IMR-90 (cell line): ENCODE measurements around the gene UACA. TPM values are rescaled to one million over a fixed set of nuclear protein-coding genes. Genes with fewer than 3 reads are reported as not detected.

Experiments used
- ATAC-seq: fragments of 200-7000 bp; cut with Tn5 transposase; 2 replicates; pipeline ENCODE4 v1.9.1; 2020; ENCODE audit warnings: low read depth, mild to moderate bottlenecking, moderate library complexity
- BruUV-seq: library from RNA; stranded (reverse); fragments of 400-500 nt; replicated peaks from 2 replicates; lab custom pipeline; 2021; lab: Mats Ljungman, UMichigan
- CTCF ChIA-PET: fragments of 300-600 bp; formaldehyde crosslinking; extraction: SDS; loops from one replicate; lab custom pipeline; 2021; ENCODE audit warnings: antibody characterized with exemption; lab: Yijun Ruan, JAX
- POLR2A ChIA-PET: fragments of 300-600 bp; sonication (Branson Sonifier 250); formaldehyde crosslinking; loops from one replicate; lab custom pipeline; 2022; ENCODE audit warnings: antibody characterized with exemption; ENCODE audit not compliant: unreplicated experiment; lab: Charles Lee
- DNase-seq: peaks from one replicate; pipeline ENCODE4 v3.0.0; 2013
- H2AFZ ChIP-seq: replicated peaks from 2 replicates; pipeline ENCODE3; 2013; ENCODE audit warnings: low read length, mild to moderate bottlenecking; ENCODE audit not compliant: poor library complexity
- H2AK5ac ChIP-seq: 2 replicates; pipeline ENCODE4 v1.6.1; 2013; ENCODE audit warnings: low read depth, low read length, inconsistent platforms
- H2AK9ac ChIP-seq: replicated peaks from 2 replicates; pipeline ENCODE3; 2013; ENCODE audit warnings: mild to moderate bottlenecking, low read depth, low read length, moderate library complexity; ENCODE audit not compliant: poor library complexity
- H2BK120ac ChIP-seq: 2 replicates; pipeline ENCODE4 v1.6.1; 2013; ENCODE audit warnings: low read depth, low read length, inconsistent platforms
- H2BK15ac ChIP-seq: 3 replicates; pipeline ENCODE4 v1.6.1; 2013; ENCODE audit warnings: low read depth, low read length, inconsistent platforms
- H2BK20ac ChIP-seq: 2 replicates; pipeline ENCODE4 v1.6.1; 2013; ENCODE audit warnings: low read depth, mild to moderate bottlenecking, inconsistent platforms, low read length, moderate library complexity
- H2BK5ac ChIP-seq: 2 replicates; pipeline ENCODE4 v1.6.1; 2013; ENCODE audit warnings: mild to moderate bottlenecking, low read depth, low read length, inconsistent platforms; ENCODE audit not compliant: poor library complexity, severe bottlenecking
- H3K14ac ChIP-seq: replicated peaks from 2 replicates; pipeline ENCODE4 v1.6.1; 2013; ENCODE audit warnings: low read depth, low read length, inconsistent platforms
- H3K18ac ChIP-seq: 2 replicates; pipeline ENCODE4 v1.6.1; 2013; ENCODE audit warnings: low read depth, low read length, control low read depth
- H3K23ac ChIP-seq: 2 replicates; pipeline ENCODE4 v1.6.1; 2013; ENCODE audit warnings: low read depth, low read length, inconsistent platforms
- H3K27ac ChIP-seq: 2 replicates; pipeline ENCODE4 v1.5.1; 2013; ENCODE audit warnings: mild to moderate bottlenecking, control low read depth, low read length; ENCODE audit not compliant: insufficient read depth
- H3K27me3 ChIP-seq: 2 replicates; pipeline ENCODE4 v1.6.1; 2013; ENCODE audit warnings: low read length; ENCODE audit not compliant: control insufficient read depth, insufficient read depth
- H3K36me3 ChIP-seq: 2 replicates; pipeline ENCODE4 v1.6.1; 2013; ENCODE audit warnings: low read length, mixed read lengths; ENCODE audit not compliant: control insufficient read depth, insufficient read depth
- H3K4ac ChIP-seq: 2 replicates; pipeline ENCODE4 v1.6.1; 2013; ENCODE audit warnings: low read depth, low read length, inconsistent platforms
- H3K4me1 ChIP-seq: 2 replicates; pipeline ENCODE4 v1.6.1; 2013; ENCODE audit warnings: low read length, mixed read lengths; ENCODE audit not compliant: control insufficient read depth, insufficient read depth
- H3K4me2 ChIP-seq: 2 replicates; pipeline ENCODE4 v1.6.1; 2013; ENCODE audit warnings: low read depth, mild to moderate bottlenecking, control low read depth, low read length, moderate library complexity
- H3K4me3 ChIP-seq: 2 replicates; pipeline ENCODE4 v1.5.1; 2013; ENCODE audit warnings: low read depth, mild to moderate bottlenecking, control low read depth, low read length, moderate library complexity; ENCODE audit not compliant: insufficient read depth
- H3K56ac ChIP-seq: 2 replicates; pipeline ENCODE4 v1.6.1; 2013; ENCODE audit warnings: low read length, inconsistent platforms; ENCODE audit not compliant: insufficient read depth; ENCODE audit errors: extremely low read depth
- H3K79me1 ChIP-seq, 2 experiments: 2 replicates each; pipeline ENCODE4 v1.6.1; 2013; ENCODE audit warnings: low read length in 2 of 2, inconsistent platforms in 1 of 2, low read depth in 1 of 2
- H3K9ac ChIP-seq: 2 replicates; pipeline ENCODE4 v1.6.1; 2013; ENCODE audit warnings: low read depth, low read length, control low read depth
- H3K9me1 ChIP-seq: 2 replicates; pipeline ENCODE4 v1.6.1; 2013; ENCODE audit warnings: low read length, inconsistent platforms; ENCODE audit not compliant: insufficient read depth
- H3K9me3 ChIP-seq: 2 replicates; pipeline ENCODE4 v1.6.1; 2013; ENCODE audit warnings: low read length; ENCODE audit not compliant: control insufficient read depth, insufficient read depth
- H4K20me1 ChIP-seq: 2 replicates; pipeline ENCODE4 v1.6.1; 2013; ENCODE audit warnings: low read length, inconsistent platforms; ENCODE audit not compliant: insufficient read depth
- H4K5ac ChIP-seq: 2 replicates; pipeline ENCODE4 v1.6.1; 2013; ENCODE audit warnings: mild to moderate bottlenecking, low read depth, low read length, control low read depth
- H4K8ac ChIP-seq, 2 experiments: 2 replicates each; pipeline ENCODE4 v1.6.1; 2013; ENCODE audit warnings: low read depth in 2 of 2, low read length in 2 of 2, control low read depth in 1 of 2, inconsistent platforms in 1 of 2
- H4K91ac ChIP-seq: 2 replicates; pipeline ENCODE4 v1.6.1; 2013; ENCODE audit warnings: low read depth, low read length, inconsistent platforms; ENCODE audit not compliant: insufficient read depth
- CHD1 ChIP-seq: IDR thresholded peaks from 2 replicates; pipeline ENCODE4 v1.6.1; 2012; ENCODE audit warnings: low read depth, low read length, improper control_type of control experiment
- MXI1 ChIP-seq: IDR thresholded peaks from 2 replicates; pipeline ENCODE4 v1.6.1; 2012; ENCODE audit warnings: low read depth, mild to moderate bottlenecking, low read length, moderate library complexity, borderline replicate concordance
- RCOR1 ChIP-seq: IDR thresholded peaks from 2 replicates; pipeline ENCODE4 v1.6.1; 2012; ENCODE audit warnings: mild to moderate bottlenecking, low read length, improper control_type of control experiment; ENCODE audit not compliant: insufficient replicate concordance
- RFX5 ChIP-seq: IDR thresholded peaks from 2 replicates; pipeline ENCODE4 v1.8.0; 2012; ENCODE audit warnings: low read depth, mild to moderate bottlenecking, low read length, moderate library complexity
- WGBS, 2 experiments: methylation state at CpG; one replicate each; pipeline versions ENCODE4 v1.1.5 to v1.1.7; 2013; ENCODE audit warnings: missing lambda C conversion rate in 2 of 2; ENCODE audit not compliant: insufficient read length in 1 of 2; ENCODE audit errors: extremely low coverage in 2 of 2; 5-methylcytosine and 5-hydroxymethylcytosine counted together
- dilution Hi-C: fragments of 300-500 bp; cut with HindIII; formaldehyde crosslinking; loops from one replicate; pipeline ENCODE4 v1.14.3; 2018; ENCODE audit warnings: low sequenced_read_pairs; ENCODE audit not compliant: unreplicated experiment
- in situ Hi-C: fragments of 300-500 bp; cut with MboI; formaldehyde crosslinking; loops from 3 replicates; pipeline ENCODE4 v1.14.3; 2019; ENCODE audit warnings: low sequenced_read_pairs, inconsistent platforms, mixed read lengths
- intact Hi-C: fragments of 100-400 bp; cut with micrococcal nuclease; formaldehyde crosslinking; loops from 2 replicates; pipeline ENCODE4 v1.10.0; 2022
- polyA plus RNA-seq, 3 experiments: library from polyadenylated mRNA; depleted of rRNA; stranded (reverse); fragments of >200 nt; gene quantifications; 2 replicates each; pipeline ENCODE4 v1.2.3, GENCODE V29; 2012; ENCODE audit warnings: low replicate concordance in 1 of 3
- total RNA-seq: library from RNA; depleted of rRNA; stranded (reverse); fragments of >200 nt; gene quantifications from 2 replicates; pipeline ENCODE4 v1.2.3, GENCODE V29; 2012
- TF ChIP-seq, protein P1 (sequence below): fragments of 150-350 bp; IDR thresholded peaks from 2 replicates; pipeline ENCODE4 v1.6.1; 2016; ENCODE audit warnings: low read depth, mild to moderate bottlenecking, low read length, moderate library complexity, borderline replicate concordance

UACA gene
- total and polyA plus RNA-seq, 2 of the 4 experiments (the other 2 are of a cell fraction) = 156 to 507 TPM

DNA sequence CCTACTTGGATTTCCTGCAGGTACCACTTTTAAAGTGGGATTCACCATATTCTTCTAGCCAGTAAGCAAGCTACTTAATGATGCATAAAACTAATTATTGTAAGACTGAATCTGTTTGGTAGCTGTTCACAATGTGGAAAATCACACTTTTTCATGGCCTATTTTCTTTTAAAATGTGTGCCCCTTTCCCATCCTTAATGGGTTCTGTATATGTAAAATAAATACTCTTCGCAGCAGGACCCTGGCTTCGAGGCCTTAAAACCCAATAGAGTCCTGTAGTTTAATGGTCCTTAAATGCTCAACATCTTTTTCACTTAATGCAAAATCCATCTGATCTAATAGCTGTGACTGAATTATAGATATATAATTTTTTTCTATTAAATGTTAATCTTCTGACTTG is 111.0 kb downstream of the UACA start:
- Histone ChIP-seq H3K27me3 (no peaks in the 10 kb centered on the region), H3K9ac (no peak overlapping the region), H2AK9ac (no peak overlapping the region), H2AK5ac (no peak overlapping the region), H2BK120ac (no peak overlapping the region), H2BK15ac (no peak overlapping the region), H2BK5ac (no peak overlapping the region), H3K4me2 (no peak overlapping the region), H3K9me3 (no peaks in the 10 kb centered on the region), H4K20me1 (no peaks in the 10 kb centered on the region), H3K14ac (no peak overlapping the region), H2BK20ac (no peak overlapping the region), H3K23ac (no peak overlapping the region), H3K4me3 (no peak overlapping the region), H3K27ac (no peak overlapping the region), H3K36me3 (peaks cover 9% of the 10 kb centered on the region), H3K79me1 (no peaks in the 10 kb centered on the region), H3K4me1 (no peaks in the 10 kb centered on the region), H3K18ac (no peak overlapping the region), H3K56ac (no peak overlapping the region), H3K4ac (no peak overlapping the region), H2AFZ (no peak overlapping the region), H3K9me1 (peaks cover 10% of the 10 kb centered on the region), H4K8ac (no peak overlapping the region), H4K91ac (no peak overlapping the region), H4K5ac (no peak overlapping the region)
- dilution Hi-C loops (no loop called here), in situ Hi-C loops (no loop called here), intact Hi-C loops (no loop called here)
- no peak for DNase-seq
- ChIA-PET POLR2A (no interaction called here), CTCF (no interaction called here)
- no peak for TF ChIP-seq MXI1
- TF ChIP-seq, protein P1, sequence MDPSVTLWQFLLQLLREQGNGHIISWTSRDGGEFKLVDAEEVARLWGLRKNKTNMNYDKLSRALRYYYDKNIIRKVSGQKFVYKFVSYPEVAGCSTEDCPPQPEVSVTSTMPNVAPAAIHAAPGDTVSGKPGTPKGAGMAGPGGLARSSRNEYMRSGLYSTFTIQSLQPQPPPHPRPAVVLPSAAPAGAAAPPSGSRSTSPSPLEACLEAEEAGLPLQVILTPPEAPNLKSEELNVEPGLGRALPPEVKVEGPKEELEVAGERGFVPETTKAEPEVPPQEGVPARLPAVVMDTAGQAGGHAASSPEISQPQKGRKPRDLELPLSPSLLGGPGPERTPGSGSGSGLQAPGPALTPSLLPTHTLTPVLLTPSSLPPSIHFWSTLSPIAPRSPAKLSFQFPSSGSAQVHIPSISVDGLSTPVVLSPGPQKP = no peak
- no peak for TF ChIP-seq CHD1
- no peak for TF ChIP-seq RCOR1
- no peak for TF ChIP-seq RFX5
- no peak for ATAC-seq
- WGBS, 2 experiments = no CpG with 5 or more reads among the region's 2 CpGs
- no TSS peak for BruUV-seq
